Glutamatergic neuron (in vitro differentiated cells): Measurements from ENCODE around the gene CCZ1B. TPM values are rescaled to one million over a fixed set of nuclear protein-coding genes. Genes with fewer than 3 reads are reported as not detected.
"Not testable (repeated sequence)": the region's sequence is repeated elsewhere in the genome, so short reads cannot be mapped to it uniquely, and the experiment has no call there.

Experiments
- DNase-seq: peaks from one replicate; pipeline ENCODE4 v3.0.0; 2022
- H3K27ac Mint-ChIP-seq: one replicate; pipeline ENCODE4 v1.8.0; 2020; ENCODE audit warnings: mild to moderate bottlenecking, mixed read lengths, inconsistent platforms; ENCODE audit not compliant: unreplicated experiment
- H3K27me3 Mint-ChIP-seq: one replicate; pipeline ENCODE4 v1.8.0; 2020; ENCODE audit warnings: mild to moderate bottlenecking, moderate library complexity, mixed read lengths, inconsistent platforms; ENCODE audit not compliant: unreplicated experiment
- H3K36me3 Mint-ChIP-seq: one replicate; pipeline ENCODE4 v1.8.0; 2020; ENCODE audit warnings: mild to moderate bottlenecking, mixed read lengths, inconsistent platforms; ENCODE audit not compliant: unreplicated experiment
- H3K4me1 Mint-ChIP-seq: one replicate; pipeline ENCODE4 v1.8.0; 2020; ENCODE audit warnings: mild to moderate bottlenecking, low read depth, mixed read lengths, inconsistent platforms; ENCODE audit not compliant: unreplicated experiment
- H3K4me3 Mint-ChIP-seq: one replicate; pipeline ENCODE4 v1.8.0; 2020; ENCODE audit warnings: mild to moderate bottlenecking, mixed read lengths, inconsistent platforms; ENCODE audit not compliant: unreplicated experiment
- H3K9me3 Mint-ChIP-seq: one replicate; pipeline ENCODE4 v1.8.0; 2020; ENCODE audit warnings: mild to moderate bottlenecking, moderate library complexity, mixed read lengths, inconsistent platforms; ENCODE audit not compliant: unreplicated experiment
- total RNA-seq: library from RNA; stranded (reverse); fragmentation: NEBNext Ultra II Directional; extraction: Animal tissue kit (Norgen Biotek cat#: 25700); gene quantifications from one replicate; pipeline ENCODE4 v1.2.1, GENCODE V29; 2021; ENCODE audit not compliant: unreplicated experiment

CCZ1B gene
- total RNA-seq, 1 donor from 2014 or later = 123 TPM

- not testable (repeated sequence) for H3K4me3 Mint-ChIP-seq, H3K9me3 Mint-ChIP-seq, H3K27ac Mint-ChIP-seq, H3K36me3 Mint-ChIP-seq, H3K4me1 Mint-ChIP-seq, H3K27me3 Mint-ChIP-seq, DNase-seq
These were observed 76.7 kb downstream of the CCZ1B start for GRCh38 chr7:6749335-6749734.

Other genes starting within 250 kb of the CCZ1B start
- gene ZDHHC4, start 248.8 kb downstream of the CCZ1B start, total RNA-seq = 60.5 TPM
- gene INTS15, start 236.3 kb downstream of the CCZ1B start, total RNA-seq = 36.9 TPM
- gene ZNF853, start 210.7 kb downstream of the CCZ1B start, total RNA-seq = 5.5 TPM
- 51.1 TPM for gene ZNF316, start 189.0 kb downstream of the CCZ1B start, total RNA-seq
- gene ZNF12, start 119.3 kb downstream of the CCZ1B start, total RNA-seq = 19.6 TPM
- 1.0 TPM for gene RSPH10B2, start 72.2 kb downstream of the CCZ1B start, total RNA-seq